ENCODE data around the gene SLITRK6. TPM values are rescaled to one million over a fixed set of nuclear protein-coding genes. Genes with fewer than 3 reads are reported as not detected.
A peak's percentile ranks its signal among the peaks of the same experiment; 100 is the strongest.
"Not testable (repeated sequence)": the region's sequence is repeated elsewhere in the genome, so short reads cannot be mapped to it uniquely, and the experiment has no call there.

Gene SLITRK6
- polyA plus RNA-seq (ENCODE audit: insufficient read depth in 1 of 5, insufficient read length in 5 of 5, low replicate concordance in 1 of 5), result 10 to 100 TPM; 22.2 to 52.1 (median 50.7) TPM
- long read RNA-seq, donor 1, full-length matches to known transcripts, result 22 of 22 reads
- long read RNA-seq, donor 1, partial matches to known transcripts, result 0 of 22 reads
- long read RNA-seq, donor 1, other reads (novel, unspliced or antisense), result 0 of 22 reads
- long read RNA-seq, donor 2, full-length matches to known transcripts, result 17 of 17 reads
- long read RNA-seq, donor 2, partial matches to known transcripts, result 0 of 17 reads
- long read RNA-seq, donor 2, other reads (novel, unspliced or antisense), result 0 of 17 reads
- long read RNA-seq, donor 3, full-length matches to known transcripts, result 7 of 7 reads
- long read RNA-seq, donor 3, partial matches to known transcripts, result 0 of 7 reads
- long read RNA-seq, donor 3, other reads (novel, unspliced or antisense), result 0 of 7 reads
- long read RNA-seq, donor 4, full-length matches to known transcripts, result 5 of 5 reads
- long read RNA-seq, donor 4, partial matches to known transcripts, result 0 of 5 reads
- long read RNA-seq, donor 4, other reads (novel, unspliced or antisense), result 0 of 5 reads
- long read RNA-seq, donor 5, full-length matches to known transcripts, result 11 of 11 reads
- long read RNA-seq, donor 5, partial matches to known transcripts, result 0 of 11 reads
- long read RNA-seq, donor 5, other reads (novel, unspliced or antisense), result 0 of 11 reads
- long read RNA-seq, donor 6, full-length matches to known transcripts, result 23 of 23 reads
- long read RNA-seq, donor 6, partial matches to known transcripts, result 0 of 23 reads
- long read RNA-seq, donor 6, other reads (novel, unspliced or antisense), result 0 of 23 reads
- long read RNA-seq, donor 7, full-length matches to known transcripts, result 9 of 9 reads
- long read RNA-seq, donor 7, partial matches to known transcripts, result 0 of 9 reads
- long read RNA-seq, donor 7, other reads (novel, unspliced or antisense), result 0 of 9 reads
- long read RNA-seq, donor 8, full-length matches to known transcripts, result 9 of 9 reads
- long read RNA-seq, donor 8, partial matches to known transcripts, result 0 of 9 reads
- long read RNA-seq, donor 8, other reads (novel, unspliced or antisense), result 0 of 9 reads

GRCh38 chr13:85799097-85799582, at the start of gene SLITRK6:
TSS of gene SLITRK6 (minus strand) at chr13:85799419. CDS start at chr13:85796508, 2,911 bp downstream.
- peak; percentile 47 to 51 for DNase-seq

GRCh38 chr13:85847012-85847411, 47.8 kb upstream of the SLITRK6 start:
- DNase-seq, result no peak

- no peak for DNase-seq
These were observed 42.2 kb upstream of the SLITRK6 start for GRCh38 chr13:85841427-85841826.

GRCh38 chr13:85833921-85834320, 34.7 kb upstream of the SLITRK6 start:
- no peak for DNase-seq

GRCh38 chr13:85828094-85828684, 29.0 kb upstream of the SLITRK6 start:
- DNase-seq, result peak in 1 of 2 donors; percentile 6

- no peak for DNase-seq
These were observed 26.2 kb upstream of the SLITRK6 start for GRCh38 chr13:85825454-85825853.

GRCh38 chr13:85823832-85824231, 24.6 kb upstream of the SLITRK6 start:
- no peak for DNase-seq

- DNase-seq, result no peak
These were observed 20.3 kb upstream of the SLITRK6 start for GRCh38 chr13:85819513-85819912.

GRCh38 chr13:85816413-85816812, 17.2 kb upstream of the SLITRK6 start:
- DNase-seq, result no peak

- no peak for DNase-seq
These were observed 13.1 kb upstream of the SLITRK6 start for GRCh38 chr13:85812282-85812681.

GRCh38 chr13:85808811-85809210, 9.6 kb upstream of the SLITRK6 start:
- DNase-seq, result no peak

GRCh38 chr13:85806553-85807175, 7.4 kb upstream of the SLITRK6 start:
- DNase-seq, result peak; percentile 32 to 49

- no peak for DNase-seq
These were observed 663 bp downstream of the SLITRK6 start for GRCh38 chr13:85798556-85798955.

GRCh38 chr13:85797311-85797710, 1.9 kb downstream of the SLITRK6 start:
- peak; percentile 30 to 35 for DNase-seq

- DNase-seq, result no peak
These were observed 14.0 kb downstream of the SLITRK6 start for GRCh38 chr13:85785205-85785604.

- DNase-seq, result no peak
These were observed 26.9 kb downstream of the SLITRK6 start for GRCh38 chr13:85772367-85772766.

GRCh38 chr13:85771856-85772255, 27.4 kb downstream of the SLITRK6 start:
- no peak for DNase-seq

GRCh38 chr13:85768946-85769345, 30.3 kb downstream of the SLITRK6 start:
- DNase-seq, result peak in 1 of 2 donors; percentile 2

- no peak for DNase-seq
These were observed 44.1 kb downstream of the SLITRK6 start for GRCh38 chr13:85755123-85755522.

GRCh38 chr13:85743201-85743770, 55.9 kb downstream of the SLITRK6 start:
- not testable (repeated sequence) for DNase-seq
